GM18502 (cell line): ENCODE results near the gene RIPOR1.

Experiments
- ATAC-seq: cut with Tn5 transposase; IDR thresholded peaks from one replicate; pipeline ENCODE4 v1.9.1; 2021; ENCODE audit warnings: mild to moderate bottlenecking; ENCODE audit not compliant: unreplicated experiment, poor library complexity

The RIPOR1 gene

GRCh38 chr16:67549936-67550335 lies 21.3 kb downstream of the RIPOR1 start:
- no peak for ATAC-seq

- no peak for ATAC-seq
Measured at GRCh38 chr16:67551091-67551490, 22.5 kb downstream of the RIPOR1 start.

DNA sequence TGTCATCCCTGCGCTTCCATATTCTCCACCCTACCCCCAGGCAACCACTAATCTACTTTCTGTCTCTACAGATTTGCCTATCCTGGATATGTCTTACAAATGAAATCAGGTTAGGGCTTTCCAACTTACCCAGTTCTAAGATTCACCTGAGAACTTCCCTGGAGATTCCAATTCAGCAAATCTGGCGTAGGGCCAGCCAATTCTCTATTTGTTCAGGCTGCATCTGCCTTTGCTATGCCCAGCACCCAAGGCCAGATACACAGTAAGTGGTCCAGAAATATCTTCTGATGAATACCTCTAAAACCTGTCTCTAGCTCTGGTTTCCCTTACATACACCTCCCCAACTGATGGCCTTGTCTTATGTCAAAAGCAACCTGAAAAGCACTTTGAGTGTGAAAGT lies 23.3 kb downstream of the RIPOR1 start:
- no peak for ATAC-seq

- ATAC-seq: no peak
Measured at GRCh38 chr16:67552476-67552875, 23.8 kb downstream of the RIPOR1 start.

- ATAC-seq: no peak
Measured at GRCh38 chr16:67555795-67556212, 27.2 kb downstream of the RIPOR1 start.

GRCh38 chr16:67558859-67559258 lies 30.2 kb downstream of the RIPOR1 start:
- no peak for ATAC-seq

GRCh38 chr16:67560827-67561342 lies 32.3 kb downstream of the RIPOR1 start:
- no peak for ATAC-seq

DNA sequence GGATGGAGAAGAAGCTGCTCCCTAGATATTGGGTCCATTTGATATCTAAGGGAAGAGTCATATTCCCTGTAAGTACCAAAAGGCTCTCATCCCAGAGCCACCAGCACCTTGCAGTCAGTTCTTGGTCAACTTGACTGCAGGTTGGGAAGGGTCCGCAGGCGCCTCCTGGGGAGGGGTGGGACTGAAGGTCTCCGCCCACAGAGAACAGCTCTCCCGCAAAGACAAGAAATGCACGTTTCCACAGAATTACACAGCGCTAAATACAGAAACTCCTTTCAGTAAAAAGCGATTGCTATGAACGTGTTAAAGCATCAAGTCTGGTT lies 32.8 kb downstream of the RIPOR1 start:
- ATAC-seq: no peak

DNA sequence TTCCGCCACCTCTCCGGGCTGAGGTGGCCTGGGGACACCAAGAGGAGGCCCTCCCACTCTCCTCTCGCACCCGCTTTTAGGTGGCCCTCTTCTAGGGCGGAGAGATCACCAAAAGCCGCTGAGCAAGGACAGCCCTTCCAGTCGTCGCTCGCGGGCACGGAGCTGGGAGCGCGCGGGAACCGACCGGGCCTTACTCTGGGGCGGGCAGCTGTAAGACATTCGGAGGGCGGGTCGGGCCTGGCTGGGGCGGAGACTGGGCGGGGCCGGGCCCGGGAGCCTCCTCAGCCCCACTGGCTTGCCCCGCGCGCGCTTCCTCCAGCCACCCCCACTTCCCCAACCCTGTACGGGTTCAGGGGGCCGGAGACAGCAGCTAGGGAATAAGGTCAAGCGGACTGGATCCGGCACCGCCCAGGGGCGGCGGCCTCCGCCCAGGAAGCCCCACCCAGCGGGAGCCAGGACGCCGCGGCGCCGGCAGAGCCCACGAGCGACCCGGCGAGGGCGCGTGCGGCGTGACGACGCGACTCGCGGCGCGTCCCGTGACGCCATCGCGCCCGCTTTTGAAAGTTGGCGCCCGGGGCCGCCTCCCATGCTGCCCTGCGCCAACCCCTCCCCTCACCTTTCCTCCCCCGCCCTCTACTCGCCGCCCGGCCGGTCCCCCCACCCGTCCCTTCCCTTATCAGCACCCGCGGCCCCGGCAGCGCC lies 33.3 kb downstream of the RIPOR1 start:
- peak; percentile 86 for ATAC-seq

- ATAC-seq: peak; percentile 46
Measured at GRCh38 chr16:67562526-67562917, 33.9 kb downstream of the RIPOR1 start, which contains the start of gene CTCF. Gene CTCF, plus strand, starts transcription at chr16:67562526. Its CDS starts 48,307 bp downstream, at chr16:67610833.

DNA sequence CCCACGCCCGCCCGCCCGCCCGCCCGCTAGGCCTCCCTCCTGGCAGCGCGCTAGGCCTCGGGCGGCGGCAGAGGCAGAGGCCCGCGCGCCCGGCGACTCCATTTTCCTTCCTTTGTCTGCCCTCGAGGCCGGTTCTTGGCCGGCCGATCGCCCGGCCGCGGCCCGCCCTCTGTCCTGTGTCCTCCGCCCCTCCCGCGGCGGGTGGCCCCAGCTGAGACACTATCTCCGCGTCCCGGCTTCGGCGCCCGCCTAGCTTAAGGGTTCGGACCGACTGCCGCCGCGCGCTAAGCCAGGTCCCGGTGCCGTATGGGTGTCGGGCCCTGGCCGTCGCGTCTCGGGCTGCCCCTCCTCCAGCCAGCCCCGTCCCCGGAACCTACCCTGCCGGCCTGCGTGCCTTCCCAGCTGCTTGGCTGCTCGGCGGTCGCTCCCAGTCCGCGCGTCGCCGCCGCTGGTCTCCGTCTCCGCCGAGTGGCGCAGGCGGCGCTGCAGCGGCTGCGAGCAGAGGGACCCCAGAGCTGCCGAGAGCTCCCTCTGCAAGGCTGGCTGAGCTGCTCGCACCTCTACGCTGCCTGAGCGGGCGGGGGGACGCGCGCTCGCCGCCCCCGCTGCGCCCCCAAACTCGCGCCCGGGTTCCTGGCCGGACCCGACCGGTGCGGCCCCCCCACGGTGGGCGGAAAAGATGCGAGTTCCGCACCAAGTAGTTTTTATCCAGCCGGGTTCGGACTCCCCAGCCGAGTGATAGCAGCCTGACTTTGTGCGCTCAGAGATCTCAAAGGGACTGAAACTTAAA lies 34.5 kb downstream of the RIPOR1 start:
- ATAC-seq: peak; percentile 8

GRCh38 chr16:67563708-67564468 lies 35.3 kb downstream of the RIPOR1 start:
- no peak for ATAC-seq

DNA sequence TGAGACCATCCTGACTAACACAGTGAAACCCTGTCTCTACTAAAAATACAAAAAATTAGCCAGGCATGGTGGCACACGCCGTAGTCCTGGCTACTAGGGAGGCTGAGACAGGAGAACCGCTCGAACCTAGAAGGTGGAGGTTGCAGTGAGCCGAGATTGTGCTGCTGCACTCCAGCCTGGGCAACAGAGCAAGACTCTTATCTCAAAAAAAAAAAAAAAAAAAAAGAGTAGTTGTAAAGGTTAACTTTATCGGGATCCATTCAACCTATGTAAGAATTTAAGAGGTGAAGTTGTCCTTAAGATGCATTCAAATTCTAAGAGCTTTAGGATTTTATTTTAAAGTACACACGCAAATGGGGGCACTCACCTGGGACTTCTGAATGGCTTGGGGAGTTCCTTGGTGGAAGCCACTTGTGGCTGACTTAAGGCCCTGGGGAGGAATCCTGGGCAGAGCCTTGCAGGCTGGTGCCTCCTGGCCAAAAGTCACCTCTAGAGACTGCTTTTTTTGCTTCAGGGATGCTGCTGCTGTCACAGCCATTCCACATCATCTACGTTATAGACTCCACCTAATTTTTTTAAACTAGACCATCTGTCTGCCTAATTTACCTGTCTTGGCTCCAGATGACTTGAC lies 37.0 kb downstream of the RIPOR1 start:
- no peak for ATAC-seq

GRCh38 chr16:67571464-67571863 lies 42.8 kb downstream of the RIPOR1 start:
- ATAC-seq: no peak

GRCh38 chr16:67571981-67572431 lies 43.4 kb downstream of the RIPOR1 start:
- ATAC-seq: no peak

DNA sequence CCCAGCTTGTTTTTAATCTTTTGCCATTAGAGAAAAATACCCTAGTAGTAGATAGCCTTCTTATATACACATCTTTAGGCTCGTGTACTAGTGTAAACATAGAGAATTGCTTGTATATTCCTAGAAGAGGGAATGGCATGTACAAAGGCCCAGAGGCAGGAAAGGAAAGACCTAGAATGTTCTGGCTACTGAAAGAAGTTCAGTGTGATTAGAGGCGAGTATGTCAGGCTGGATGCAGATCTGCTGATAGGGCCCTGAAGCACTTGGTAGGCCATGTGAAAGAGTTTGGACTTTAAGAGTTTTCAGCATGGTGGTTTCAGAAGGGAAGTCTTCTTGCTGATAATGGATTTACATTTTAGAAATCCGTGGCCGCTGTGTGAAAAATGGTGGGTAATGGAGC lies 51.1 kb downstream of the RIPOR1 start:
- no peak for ATAC-seq

DNA sequence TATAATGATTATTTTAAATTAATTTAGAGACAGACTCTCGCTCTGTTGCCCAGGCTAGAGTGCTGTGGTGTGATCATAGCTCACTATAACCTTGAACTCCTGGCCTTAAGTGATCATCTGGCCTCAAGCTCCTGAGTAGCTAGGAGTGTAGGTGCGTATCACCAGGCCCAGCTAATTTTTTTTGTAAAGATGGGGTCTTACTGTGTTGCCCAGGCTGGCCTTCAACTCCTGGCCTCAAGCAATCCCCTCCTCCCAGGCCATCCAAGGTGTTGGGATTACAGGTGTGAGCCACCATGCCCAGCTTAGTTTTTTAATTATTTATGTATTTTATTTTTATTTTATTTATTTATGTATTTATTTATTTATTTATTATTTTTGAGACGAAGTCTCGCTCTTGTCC lies 51.6 kb downstream of the RIPOR1 start:
- no peak for ATAC-seq

DNA sequence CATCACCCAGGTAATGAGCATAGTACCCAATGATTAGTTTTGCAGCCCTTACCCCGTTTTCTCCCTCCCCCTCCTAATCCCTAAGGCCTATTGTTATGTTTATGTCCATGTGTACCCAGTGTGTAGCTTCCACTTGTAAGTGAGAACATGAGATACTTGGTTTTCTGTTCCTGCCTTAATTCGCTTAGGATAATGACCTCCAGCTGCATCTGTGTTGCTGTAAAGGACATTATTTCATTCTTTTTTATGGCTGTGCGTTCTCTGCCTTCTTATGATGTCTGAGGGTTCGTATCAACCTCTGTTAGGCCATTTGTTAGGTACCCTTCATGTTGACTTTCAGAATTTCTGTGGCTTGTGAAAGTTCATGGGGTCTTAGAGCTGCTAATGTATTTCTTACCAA lies 64.7 kb downstream of the RIPOR1 start:
- ATAC-seq: no peak

- no peak for ATAC-seq
Measured at GRCh38 chr16:67593701-67594100, 65.1 kb downstream of the RIPOR1 start.

GRCh38 chr16:67594256-67594915 lies 65.8 kb downstream of the RIPOR1 start:
- ATAC-seq: no peak
